Effector CD8-positive, alpha-beta T cell (primary cell): ENCODE measurements around the gene SCN2A.
"Not testable (repeated sequence)": the region's sequence is repeated elsewhere in the genome, so short reads cannot be mapped to it uniquely, and the experiment has no call there.

Experiments
- DNase-seq: peaks from one replicate; lab custom pipeline; 2025; lab: John Stamatoyannopoulos, UW

The SCN2A gene

GRCh38 chr2:165328272-165328671 is 89.1 kb downstream of the SCN2A start:
- DNase-seq, result no peak

GRCh38 chr2:165344276-165344675 is 105.1 kb downstream of the SCN2A start:
- DNase-seq, result not testable (repeated sequence)

- DNase-seq, result no peak
These were observed 109.2 kb downstream of the SCN2A start for GRCh38 chr2:165348441-165348840.

- DNase-seq, result no peak
These were observed 110.0 kb downstream of the SCN2A start for GRCh38 chr2:165349181-165349580.

- no peak for DNase-seq
These were observed 118.5 kb downstream of the SCN2A start for GRCh38 chr2:165357758-165358157.

GRCh38 chr2:165361514-165361913 is 122.3 kb downstream of the SCN2A start:
- no peak for DNase-seq

GRCh38 chr2:165369131-165369897 is 130.1 kb downstream of the SCN2A start:
- no peak for DNase-seq

- DNase-seq, result no peak
These were observed 130.7 kb downstream of the SCN2A start for GRCh38 chr2:165369898-165370296.

- DNase-seq, result no peak
These were observed 132.1 kb downstream of the SCN2A start for GRCh38 chr2:165371356-165371755.

GRCh38 chr2:165373278-165374010 is 134.2 kb downstream of the SCN2A start:
- no peak for DNase-seq

- no peak for DNase-seq
These were observed 137.4 kb downstream of the SCN2A start for GRCh38 chr2:165376571-165376975.

- DNase-seq, result no peak
These were observed 143.1 kb downstream of the SCN2A start for GRCh38 chr2:165382362-165382761.

- DNase-seq, result no peak
These were observed 151.7 kb downstream of the SCN2A start for GRCh38 chr2:165390875-165391274.

- DNase-seq, result no peak
These were observed 152.6 kb downstream of the SCN2A start for GRCh38 chr2:165391791-165392190.

- DNase-seq, result not testable (repeated sequence)
These were observed 159.4 kb downstream of the SCN2A start for GRCh38 chr2:165398603-165399002.

GRCh38 chr2:165401285-165401852 is 162.2 kb downstream of the SCN2A start:
- no peak for DNase-seq

- no peak for DNase-seq
These were observed 162.9 kb downstream of the SCN2A start for GRCh38 chr2:165402162-165402561.

- DNase-seq, result no peak
These were observed 167.0 kb downstream of the SCN2A start for GRCh38 chr2:165406173-165406572.

GRCh38 chr2:165407466-165407865 is 168.3 kb downstream of the SCN2A start:
- no peak for DNase-seq

GRCh38 chr2:165408186-165408585 is 169.0 kb downstream of the SCN2A start:
- no peak for DNase-seq

GRCh38 chr2:165410276-165410675 is 171.1 kb downstream of the SCN2A start:
- DNase-seq, result no peak

GRCh38 chr2:165414187-165414586 is 175.0 kb downstream of the SCN2A start:
- DNase-seq, result no peak

GRCh38 chr2:165417009-165417408 is 177.8 kb downstream of the SCN2A start:
- DNase-seq, result no peak
